H9 (cell line): ENCODE results near the gene CELF5. TPM values are rescaled to one million over a fixed set of nuclear protein-coding genes. Genes with fewer than 3 reads are reported as not detected.

Experiments
- DNase-seq: peaks from one replicate; pipeline ENCODE4 v3.0.0-alpha.2; 2017
- H2AFZ ChIP-seq: one replicate; pipeline ENCODE4 v1.6.1; 2013; ENCODE audit warnings: mild to moderate bottlenecking, low read length, control low read depth, moderate library complexity
- H2AK5ac ChIP-seq: 2 replicates; pipeline ENCODE4 v1.6.1; 2013; ENCODE audit warnings: low read length, control low read depth, mixed read lengths; ENCODE audit not compliant: insufficient read length
- H2BK120ac ChIP-seq: one replicate; pipeline ENCODE4 v1.6.1; 2013; ENCODE audit warnings: low read depth, mild to moderate bottlenecking, low read length, control low read depth, inconsistent platforms; ENCODE audit not compliant: poor library complexity, severe bottlenecking
- H2BK12ac ChIP-seq: 2 replicates; pipeline ENCODE4 v1.6.1; 2013; ENCODE audit warnings: low read length, control low read depth, mixed read lengths, low read depth; ENCODE audit not compliant: insufficient read length
- H2BK15ac ChIP-seq: 2 replicates; pipeline ENCODE4 v1.6.1; 2013; ENCODE audit warnings: low read depth, low read length, control low read depth
- H2BK20ac ChIP-seq: one replicate; pipeline ENCODE4 v1.6.1; 2013; ENCODE audit warnings: low read depth, mild to moderate bottlenecking, low read length, control low read depth, inconsistent platforms; ENCODE audit not compliant: poor library complexity, severe bottlenecking
- H2BK5ac ChIP-seq: 2 replicates; pipeline ENCODE4 v1.6.1; 2013; ENCODE audit warnings: low read length, control low read depth, mixed read lengths; ENCODE audit not compliant: insufficient read length
- H3K14ac ChIP-seq: 2 replicates; pipeline ENCODE4 v1.6.1; 2013; ENCODE audit warnings: low read length, control low read depth; ENCODE audit not compliant: insufficient read depth
- H3K18ac ChIP-seq: 2 replicates; pipeline ENCODE4 v1.6.1; 2013; ENCODE audit warnings: low read depth, mild to moderate bottlenecking, mixed read lengths, low read length, control low read depth; ENCODE audit not compliant: insufficient read length
- H3K23ac ChIP-seq: 2 replicates; pipeline ENCODE4 v1.6.1; 2013; ENCODE audit warnings: low read length, control low read depth, mixed read lengths, low read depth; ENCODE audit not compliant: insufficient read length
- H3K23me2 ChIP-seq: 2 replicates; pipeline ENCODE4 v1.6.1; 2013; ENCODE audit warnings: low read depth, mild to moderate bottlenecking, mixed read lengths, low read length, control low read depth; ENCODE audit not compliant: insufficient read length, poor library complexity, severe bottlenecking
- H3K27ac ChIP-seq: 2 replicates; pipeline ENCODE4 v1.5.1; 2013; ENCODE audit warnings: low read length, control low read depth, mixed read lengths, low read depth; ENCODE audit not compliant: insufficient read length
- H3K27me3 ChIP-seq: 2 replicates; pipeline ENCODE4 v1.6.1; 2013; ENCODE audit warnings: low read length, control low read depth, inconsistent platforms; ENCODE audit not compliant: insufficient read depth
- H3K4ac ChIP-seq: 2 replicates; pipeline ENCODE4 v1.6.1; 2013; ENCODE audit warnings: low read depth, mild to moderate bottlenecking, control low read depth, inconsistent platforms, low read length, moderate library complexity
- H3K4me1 ChIP-seq: 2 replicates; pipeline ENCODE4 v1.6.1; 2013; ENCODE audit warnings: low read length, control low read depth, inconsistent platforms; ENCODE audit not compliant: insufficient read depth
- H3K4me2 ChIP-seq: 2 replicates; pipeline ENCODE4 v1.6.1; 2013; ENCODE audit warnings: low read length, control low read depth, mixed read lengths; ENCODE audit not compliant: insufficient read length, insufficient read depth
- H3K56ac ChIP-seq: 2 replicates; pipeline ENCODE4 v1.6.1; 2013; ENCODE audit warnings: low read depth, mild to moderate bottlenecking, mixed read lengths, low read length, control low read depth; ENCODE audit not compliant: insufficient read length
- H3K79me1 ChIP-seq: 2 replicates; pipeline ENCODE4 v1.6.1; 2013; ENCODE audit warnings: low read depth, mild to moderate bottlenecking, moderate library complexity, low read length, control low read depth, inconsistent platforms; ENCODE audit not compliant: insufficient read depth, poor library complexity, severe bottlenecking
- H3K79me2 ChIP-seq: 2 replicates; pipeline ENCODE4 v1.6.1; 2013; ENCODE audit warnings: low read length, control low read depth, inconsistent platforms; ENCODE audit not compliant: insufficient read depth
- H3K9ac ChIP-seq: 2 replicates; pipeline ENCODE4 v1.6.1; 2013; ENCODE audit warnings: low read length, control low read depth, mixed read lengths; ENCODE audit not compliant: insufficient read length; ENCODE audit errors: extremely low read depth
- H3K9me3 ChIP-seq: one replicate; pipeline ENCODE4 v1.6.1; 2013; ENCODE audit warnings: low read depth, low read length, inconsistent platforms; ENCODE audit not compliant: control insufficient read depth
- H3T11ph ChIP-seq: one replicate; pipeline ENCODE4 v1.6.1; 2013; ENCODE audit warnings: mild to moderate bottlenecking, low read length, control low read depth, inconsistent platforms
- H4K20me1 ChIP-seq: one replicate; pipeline ENCODE4 v1.6.1; 2013; ENCODE audit not compliant: control insufficient read depth, insufficient read length, insufficient read depth
- H4K5ac ChIP-seq: 2 replicates; pipeline ENCODE4 v1.6.1; 2013; ENCODE audit warnings: low read depth, mild to moderate bottlenecking, mixed read lengths, low read length, control low read depth; ENCODE audit not compliant: insufficient read length
- H4K8ac ChIP-seq: replicated peaks from 2 replicates; pipeline ENCODE4 v1.6.1; 2013; ENCODE audit warnings: low read length, control low read depth, mixed read lengths, low read depth; ENCODE audit not compliant: insufficient read length
- H4K91ac ChIP-seq: 2 replicates; pipeline ENCODE4 v1.6.1; 2013; ENCODE audit warnings: low read depth, mild to moderate bottlenecking, moderate library complexity, mixed read lengths, low read length, control low read depth; ENCODE audit not compliant: insufficient read length
- H3K27ac Mint-ChIP-seq, 3 experiments: 2 replicates in 2 of 3; 3 replicates in 1 of 3; pipeline ENCODE4 v1.8.0; 2020 to 2021; ENCODE audit warnings: mixed read lengths in 3 of 3, mild to moderate bottlenecking in 1 of 3, moderate library complexity in 1 of 3
- H3K27me3 Mint-ChIP-seq: 2 replicates; pipeline ENCODE4 v1.8.0; 2021; ENCODE audit warnings: low read depth, mild to moderate bottlenecking, moderate library complexity, mixed read lengths
- H3K36me3 Mint-ChIP-seq, 3 experiments: 2 replicates in 2 of 3; 3 replicates in 1 of 3; pipeline ENCODE4 v1.8.0; 2020 to 2021; ENCODE audit warnings: low read depth in 3 of 3, mixed read lengths in 3 of 3; ENCODE audit not compliant: insufficient read depth in 1 of 3
- H3K4me1 Mint-ChIP-seq, 2 experiments: 2 replicates each; pipeline ENCODE4 v1.8.0; 2020; ENCODE audit warnings: mixed read lengths in 2 of 2
- H3K4me3 Mint-ChIP-seq, 2 experiments: 2 replicates in 1 of 2; 3 replicates in 1 of 2; pipeline ENCODE4 v1.8.0; 2020 to 2021; ENCODE audit warnings: mild to moderate bottlenecking in 2 of 2, mixed read lengths in 2 of 2, moderate library complexity in 1 of 2
- H3K9me3 Mint-ChIP-seq, 2 experiments: 2 replicates in 1 of 2; 3 replicates in 1 of 2; pipeline ENCODE4 v1.8.0; 2020; ENCODE audit warnings: mild to moderate bottlenecking in 2 of 2, mixed read lengths in 2 of 2, moderate library complexity in 1 of 2
- CTCF ChIP-seq: fragments of 200-600 bp; sonication (generic); conservative IDR thresholded peaks from 3 replicates; pipeline ENCODE4 v1.8.0; 2021; ENCODE audit warnings: antibody characterized with exemption, mild to moderate bottlenecking
- total RNA-seq: library from RNA; stranded (reverse); gene quantifications from 2 replicates; pipeline ENCODE4 v1.2.1, GENCODE V29; 2021

The CELF5 gene
- total RNA-seq, 1 experiment from 2014 or later, result 4.8 TPM

GRCh38 chr19:3310711-3311110, 86.2 kb downstream of the CELF5 start:
- Histone ChIP-seq H4K8ac (no peak overlapping the region), H4K5ac (no peak overlapping the region), H2BK12ac (no peak overlapping the region), H3K9me3 (no peaks in the 10 kb centered on the region), H3K79me1 (no peaks in the 10 kb centered on the region), H3K4me1 (no peaks in the 10 kb centered on the region), H3K56ac (no peak overlapping the region), H2AFZ (no peak overlapping the region), H3K23ac (no peak overlapping the region), H3K18ac (no peak overlapping the region), H4K91ac (no peak overlapping the region), H3T11ph (no peak overlapping the region), H3K79me2 (no peaks in the 10 kb centered on the region), H2BK20ac (no peak overlapping the region), H4K20me1 (no peaks in the 10 kb centered on the region), H2BK5ac (no peak overlapping the region), H3K27me3 (no peaks in the 10 kb centered on the region; the same call in 1 of the 2 replicates), H3K4me2 (no peak overlapping the region), H3K27ac (no peak overlapping the region), H2AK5ac (no peak overlapping the region), H2BK120ac (no peak overlapping the region), H3K4ac (no peak overlapping the region), H3K9ac (no peak overlapping the region), H3K23me2 (no peaks in the 10 kb centered on the region), H2BK15ac (no peak overlapping the region), H3K14ac (no peak overlapping the region)
- no peak for DNase-seq
- no peak for TF ChIP-seq CTCF
- Mint-ChIP-seq H3K27ac (no peak overlapping the region), H3K27me3 (peaks cover 52% of the 10 kb centered on the region), H3K4me1 (peaks cover 2 to 9% of the 10 kb centered on the region in 2 experiments; a peak in 2 of 4 replicates), H3K9me3 (peaks cover 0 to 4% of the 10 kb centered on the region in 2 experiments; a peak in 2 of 5 replicates), H3K36me3 (no peaks in the 10 kb centered on the region), H3K4me3 (no peak overlapping the region)
